GM12878 (cell line): Measurements from ENCODE around the gene RAB3B. TPM values are rescaled to one million over a fixed set of nuclear protein-coding genes. Genes with fewer than 3 reads are reported as not detected.

Experiments used
- ATAC-seq: fragments of 200-7000 bp; cut with Tn5 transposase; 3 replicates; pipeline ENCODE4 v1.9.1; 2020; ENCODE audit warnings: mild to moderate bottlenecking, moderate library complexity
- BruUV-seq: library from RNA; stranded (reverse); fragments of 400-500 nt; replicated peaks from 2 replicates; lab custom pipeline; 2021; lab: Mats Ljungman, UMichigan
- CTCF ChIA-PET: fragments of 300-600 bp; sonication (Branson Sonifier 250); formaldehyde crosslinking; extraction: SDS; loops from one replicate; lab custom pipeline; 2021; ENCODE audit warnings: inconsistent platforms; lab: Yijun Ruan, JAX
- POLR2A ChIA-PET: fragments of 350-600 bp; formaldehyde crosslinking; extraction: SDS; loops from one replicate; lab custom pipeline; 2021; ENCODE audit warnings: inconsistent platforms; lab: Charles Lee
- RAD21 ChIA-PET: fragments of 300-600 bp; sonication (Branson Sonifier 250); formaldehyde crosslinking; loops from one replicate; lab custom pipeline; 2023; ENCODE audit warnings: antibody characterized with exemption; ENCODE audit not compliant: unreplicated experiment; lab: Charles Lee
- SMC1A ChIA-PET: fragments of 300-600 bp; sonication (Branson Sonifier 250); formaldehyde crosslinking; loops from one replicate; lab custom pipeline; 2023; ENCODE audit not compliant: unreplicated experiment, uncharacterized antibody; lab: Charles Lee
- DNase-seq: peaks from one replicate; pipeline ENCODE4 v3.0.0-alpha.2; 2011; ENCODE audit warnings: low read depth, low spot score
- FAIRE-seq: peaks from 3 replicates; lab custom pipeline; 2011; peaks lifted over from hg19 to GRCh38; lab: Jason Lieb, UNC
- H2AFZ ChIP-seq: 2 replicates; pipeline ENCODE4 v1.6.0; 2011; ENCODE audit warnings: low read depth, low read length, control low read depth; ENCODE audit not compliant: control insufficient read depth
- H3K27ac ChIP-seq: 2 replicates; pipeline ENCODE4 v1.5.1; 2011; ENCODE audit warnings: control low read depth; ENCODE audit not compliant: control insufficient read depth, insufficient read depth
- H3K27me3 ChIP-seq, 2 experiments: replicated peaks in 1 of 2; 2 replicates each; pipeline versions ENCODE4 v1.6.0 to v1.6.1; 2011; ENCODE audit warnings: low read length in 1 of 2; ENCODE audit not compliant: control insufficient read depth in 2 of 2, insufficient read depth in 2 of 2
- H3K36me3 ChIP-seq, 2 experiments: 2 replicates each; pipeline ENCODE4 v1.5.1; 2011; ENCODE audit warnings: low read length in 1 of 2; ENCODE audit not compliant: control insufficient read depth in 2 of 2, insufficient read depth in 2 of 2
- H3K4me1 ChIP-seq: 2 replicates; pipeline ENCODE4 v1.6.1; 2011; ENCODE audit warnings: mild to moderate bottlenecking, low read length, moderate library complexity, mixed read lengths; ENCODE audit not compliant: control insufficient read depth, insufficient read depth
- H3K4me2 ChIP-seq: 2 replicates; pipeline ENCODE4 v1.6.0; 2011; ENCODE audit warnings: control low read depth; ENCODE audit not compliant: control insufficient read depth, insufficient read depth
- H3K4me3 ChIP-seq: fragments of 200-600 bp; sonication (generic); 2 replicates; pipeline ENCODE4 v1.5.1; 2016
- H3K79me2 ChIP-seq: 2 replicates; pipeline ENCODE4 v1.6.0; 2011; ENCODE audit warnings: low read length; ENCODE audit not compliant: control insufficient read depth, insufficient read depth
- H3K9ac ChIP-seq: 2 replicates; pipeline ENCODE4 v1.8.0; 2011; ENCODE audit warnings: low read length, control low read depth, mixed read lengths; ENCODE audit not compliant: control insufficient read depth, insufficient read depth
- H3K9me3 ChIP-seq: replicated peaks from 3 replicates; pipeline ENCODE4 v1.5.1; 2011; ENCODE audit warnings: mild to moderate bottlenecking, low read length; ENCODE audit not compliant: control insufficient read depth, insufficient read depth
- H4K20me1 ChIP-seq: 2 replicates; pipeline ENCODE4 v1.6.0; 2011; ENCODE audit not compliant: control insufficient read depth, insufficient read depth
- EZH2 ChIP-seq: IDR thresholded peaks from 2 replicates; pipeline ENCODE4 v1.6.1; 2012; ENCODE audit warnings: low read depth, mild to moderate bottlenecking, control low read depth, inconsistent platforms, low read length, borderline replicate concordance; ENCODE audit not compliant: control insufficient read depth
- SRF ChIP-seq, 2 experiments: IDR thresholded peaks; 2 replicates each; pipeline ENCODE4 v1.6.1; 2011; ENCODE audit warnings: low read depth in 2 of 2, low read length in 2 of 2, mild to moderate bottlenecking in 1 of 2, moderate library complexity in 1 of 2
- WGBS: methylation state at CpG from one replicate; pipeline ENCODE4 v1.1.6; 2016; ENCODE audit warnings: low lambda C conversion rate; ENCODE audit not compliant: insufficient replicate concordance, insufficient coverage; ENCODE audit errors: missing lambda C conversion rate; 5-methylcytosine and 5-hydroxymethylcytosine counted together
- in situ Hi-C: fragments of 300-500 bp; cut with MboI; formaldehyde crosslinking; loops from 9 replicates; pipeline ENCODE4 v1.14.3; 2018; ENCODE audit warnings: mixed read lengths
- intact Hi-C: fragments of 100-400 bp; cut with micrococcal nuclease; formaldehyde crosslinking; loops from one replicate; pipeline ENCODE4 v1.14.2; 2022; ENCODE audit not compliant: unreplicated experiment
- polyA plus RNA-seq, 11 experiments: library from polyadenylated mRNA; depleted of rRNA in 4 of 11; unstranded in 6 of 11; stranded (reverse) in 5 of 11; fragments of >200 nt; fragmentation: Nextera tagmentation in 4 of 11; fragmentation: Illumina TruSeq in 1 of 11; extraction: Ambion mirVana in 4 of 11; extraction: Trizol in 1 of 11; gene quantifications; 1 replicate in 1 of 11; 2 replicates in 10 of 11; pipeline versions ENCODE4 v1.2.1 to v1.2.3, GENCODE V29; 2011 to 2016; ENCODE audit warnings: inconsistent platforms in 2 of 11, missing spikeins in 2 of 11, low read depth in 1 of 11
- total RNA-seq, 4 experiments: library from RNA; depleted of rRNA in 3 of 4; stranded (reverse); fragments of >200 nt in 3 of 4; fragmentation: Illumina TruSeq in 1 of 4; extraction: Trizol in 1 of 4; gene quantifications; 2 replicates each; pipeline versions ENCODE4 v1.2.1 to v1.2.3, GENCODE V29; 2013 to 2021
- TF ChIP-seq, protein P1 (sequence below): IDR thresholded peaks from 2 replicates; pipeline ENCODE4 v1.6.1; 2012; ENCODE audit warnings: low read depth, low read length, improper control_type of control experiment

Gene RAB3B
- total and polyA plus RNA-seq, 10 of the 15 experiments (the other 5 are each of a cell fraction or from before 2014, with no cell fraction given): 0.05 to 0.32 (median 0.24) TPM

DNA sequence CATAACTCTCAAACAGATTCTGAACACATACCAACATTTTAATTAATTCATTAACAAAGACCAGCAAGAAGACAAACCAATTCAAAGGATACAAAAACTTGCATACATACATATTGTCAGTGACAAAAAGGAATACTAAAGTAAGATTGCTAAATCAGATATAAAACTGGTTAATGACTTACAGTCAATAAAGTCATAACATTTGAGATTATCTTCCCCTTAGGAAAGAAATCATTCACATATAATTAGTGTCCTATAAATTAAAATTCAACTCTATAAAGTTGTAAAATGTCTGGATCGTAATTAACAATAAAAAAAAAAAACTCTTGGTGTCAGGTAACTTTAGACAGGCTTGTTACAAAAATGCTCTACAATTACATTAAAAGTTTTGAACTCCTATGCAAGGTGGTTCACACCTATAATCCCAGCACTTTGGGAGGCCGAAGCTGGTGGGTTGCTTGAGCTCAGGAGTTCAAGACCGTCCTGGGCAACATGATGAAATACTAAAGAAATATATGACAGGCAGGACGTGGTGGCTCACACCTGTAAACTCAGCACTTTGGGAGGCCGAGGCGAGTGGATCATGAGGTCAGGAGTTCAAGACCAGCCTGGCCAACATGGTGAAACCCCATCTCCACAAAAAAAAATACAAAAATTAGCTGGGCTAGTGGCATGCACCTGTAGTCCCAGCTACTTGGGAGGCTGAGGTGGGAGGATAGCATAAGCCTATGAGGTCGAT, 17.7 kb upstream of the RAB3B start:
- ChIA-PET CTCF (interaction anchor here (1.7 to 1.9 kb wide), 2 partner anchors 110 to 111 kb away, joined by 4 to 8 read pairs; no protein-coding TSS in a partner anchor), RAD21 (interaction anchor here (1.0 kb wide), 1 partner anchor 110 kb away, joined by 3 read pairs; no protein-coding TSS in a partner anchor), POLR2A (no interaction called here), SMC1A (interaction anchor here (0.8 to 1.3 kb wide), 3 partner anchors 33 to 93 kb away, joined by 3 read pairs; no protein-coding TSS in a partner anchor)
- H3K4me3 ChIP-seq: no peak overlapping the region
- H2AFZ ChIP-seq: no peak overlapping the region
- no peak for ATAC-seq
- no peak overlapping the region for H3K27ac ChIP-seq
- in situ Hi-C loops: no loop called here
- no TSS peak for BruUV-seq
- intact Hi-C loops: no loop called here
- no peak for FAIRE-seq
- DNase-seq: no peak
- H3K4me2 ChIP-seq: no peak overlapping the region
- no peak overlapping the region for H3K9ac ChIP-seq
- WGBS: 37% methylated on average over 7 of the region's 7 CpGs
- H4K20me1 ChIP-seq: no peaks in the 10 kb centered on the region
- no peaks in the 10 kb centered on the region for H3K79me2 ChIP-seq
- no peak for TF ChIP-seq EZH2
- TF ChIP-seq, protein P1, sequence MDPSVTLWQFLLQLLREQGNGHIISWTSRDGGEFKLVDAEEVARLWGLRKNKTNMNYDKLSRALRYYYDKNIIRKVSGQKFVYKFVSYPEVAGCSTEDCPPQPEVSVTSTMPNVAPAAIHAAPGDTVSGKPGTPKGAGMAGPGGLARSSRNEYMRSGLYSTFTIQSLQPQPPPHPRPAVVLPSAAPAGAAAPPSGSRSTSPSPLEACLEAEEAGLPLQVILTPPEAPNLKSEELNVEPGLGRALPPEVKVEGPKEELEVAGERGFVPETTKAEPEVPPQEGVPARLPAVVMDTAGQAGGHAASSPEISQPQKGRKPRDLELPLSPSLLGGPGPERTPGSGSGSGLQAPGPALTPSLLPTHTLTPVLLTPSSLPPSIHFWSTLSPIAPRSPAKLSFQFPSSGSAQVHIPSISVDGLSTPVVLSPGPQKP: no peak
- TF ChIP-seq SRF (IDR thresholded peaks at IDR 0.05; ENCODE audit: low read depth in 2 of 2, low read length in 2 of 2): no peak
- H3K4me1 ChIP-seq: no peaks in the 10 kb centered on the region
- H3K27me3 ChIP-seq: no peaks in the 10 kb centered on the region
- H3K36me3 ChIP-seq: no peaks in the 10 kb centered on the region
- H3K9me3 ChIP-seq: no peaks in the 10 kb centered on the region
